HG03439 (cell line): Measurements from ENCODE around the gene LARGE1.

ENCODE experiments used
- ATAC-seq: cut with Tn5 transposase; IDR thresholded peaks from one replicate; pipeline ENCODE4 v1.9.1; 2021; ENCODE audit warnings: mild to moderate bottlenecking, moderate library complexity; ENCODE audit not compliant: unreplicated experiment

LARGE1 gene

DNA sequence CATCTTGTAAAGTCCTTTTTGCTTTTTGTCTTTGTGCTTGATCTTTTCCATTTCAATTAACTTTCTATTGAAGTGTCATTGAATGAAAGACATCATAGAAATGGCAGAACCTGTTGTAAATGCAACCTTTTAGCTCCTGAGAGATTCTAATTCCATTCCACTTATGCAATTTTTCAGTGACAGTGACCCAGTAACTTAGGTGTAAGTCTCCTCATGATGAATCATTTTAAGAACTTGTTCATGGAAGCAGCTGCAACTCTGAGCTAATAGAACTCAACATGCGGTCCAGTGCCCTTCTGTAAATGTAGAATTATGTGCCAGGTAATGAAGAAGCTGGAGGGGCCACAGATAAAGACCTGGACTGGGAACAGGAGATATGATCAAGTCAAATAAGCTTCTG lies 463.8 kb downstream of the LARGE1 start:
- no peak for ATAC-seq

DNA sequence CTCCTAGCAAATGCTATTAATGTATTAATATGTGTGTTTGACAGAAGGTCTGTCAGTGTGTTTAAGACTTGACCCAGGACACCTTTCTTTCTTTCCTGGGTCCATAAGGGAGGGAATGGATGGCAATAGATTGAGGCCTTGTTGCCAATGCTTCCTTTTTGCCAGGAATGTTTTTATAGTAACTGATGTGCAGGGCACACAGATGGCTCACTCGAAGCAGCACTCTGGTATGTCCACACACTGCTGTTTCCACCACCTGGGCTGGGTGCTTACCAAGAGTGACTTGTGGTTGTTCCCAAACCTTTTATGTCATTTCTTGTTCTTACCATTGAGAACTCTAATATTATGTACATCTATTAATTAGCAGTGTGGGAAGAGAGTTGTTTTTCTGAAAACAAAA lies 465.2 kb downstream of the LARGE1 start:
- no peak for ATAC-seq

GRCh38 chr22:33451866-33452469 lies 468.3 kb downstream of the LARGE1 start:
- ATAC-seq: no peak

DNA sequence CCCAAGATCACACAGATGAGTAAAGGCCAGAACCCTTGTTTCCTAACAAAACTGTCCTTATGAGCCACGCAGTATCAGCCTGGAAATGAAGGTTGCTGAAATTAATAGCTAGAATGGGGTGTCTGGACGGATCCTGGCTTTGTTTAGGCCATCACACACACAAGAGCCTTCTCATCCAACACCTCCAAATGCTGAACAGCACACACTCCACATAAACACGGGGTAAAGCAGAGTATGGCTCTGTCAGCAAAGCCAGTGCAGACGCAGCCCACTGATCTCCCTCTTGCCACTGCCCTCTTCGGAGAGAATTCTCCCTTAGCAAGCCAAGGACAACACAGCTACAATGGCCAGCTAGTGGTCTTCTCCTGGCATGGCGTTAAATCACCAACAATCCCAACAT lies 469.5 kb downstream of the LARGE1 start:
- ATAC-seq: no peak

GRCh38 chr22:33447733-33448132 lies 472.5 kb downstream of the LARGE1 start:
- ATAC-seq: no peak

- ATAC-seq: no peak
Observed at GRCh38 chr22:33443683-33444082, 476.6 kb downstream of the LARGE1 start.

DNA sequence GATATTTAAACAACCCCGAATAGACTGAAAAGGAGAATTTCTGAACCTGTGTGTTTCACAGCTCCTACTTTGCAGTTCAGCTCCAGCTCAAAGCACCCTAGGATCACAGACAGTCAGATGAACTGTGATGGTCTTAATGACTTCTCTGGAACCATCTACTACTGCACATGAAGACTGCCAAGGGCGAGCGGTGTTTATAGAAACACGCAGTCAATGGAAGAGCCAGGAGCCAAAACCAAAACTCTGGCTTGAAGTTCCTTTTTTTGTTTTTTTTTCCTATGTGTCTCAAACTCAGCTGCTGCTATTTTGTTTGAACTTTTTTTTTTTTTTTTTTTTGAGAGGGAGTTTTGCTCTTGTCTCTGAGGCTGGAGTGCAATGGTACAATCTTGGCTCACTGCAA lies 479.5 kb downstream of the LARGE1 start:
- no peak for ATAC-seq

GRCh38 chr22:33438273-33438672 lies 482.0 kb downstream of the LARGE1 start:
- no peak for ATAC-seq

DNA sequence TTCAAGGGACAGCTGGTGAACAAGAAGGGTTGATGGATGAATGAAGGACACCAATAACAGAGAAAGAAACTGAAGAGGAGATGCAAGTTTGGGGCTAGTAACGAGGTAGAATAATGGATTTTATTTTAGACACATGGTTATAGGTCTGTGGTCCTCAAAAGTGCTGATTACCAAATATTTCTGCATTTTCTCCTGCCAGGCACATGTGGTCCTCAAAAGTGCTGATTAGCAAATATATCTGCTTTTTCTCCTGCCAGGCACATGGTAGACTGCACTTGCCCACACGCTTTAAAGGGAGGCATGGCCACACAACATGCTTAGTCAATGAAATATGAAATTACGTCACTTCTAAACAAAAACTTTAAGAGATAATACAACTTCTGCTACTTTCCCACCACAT lies 489.0 kb downstream of the LARGE1 start:
- ATAC-seq: no peak

DNA sequence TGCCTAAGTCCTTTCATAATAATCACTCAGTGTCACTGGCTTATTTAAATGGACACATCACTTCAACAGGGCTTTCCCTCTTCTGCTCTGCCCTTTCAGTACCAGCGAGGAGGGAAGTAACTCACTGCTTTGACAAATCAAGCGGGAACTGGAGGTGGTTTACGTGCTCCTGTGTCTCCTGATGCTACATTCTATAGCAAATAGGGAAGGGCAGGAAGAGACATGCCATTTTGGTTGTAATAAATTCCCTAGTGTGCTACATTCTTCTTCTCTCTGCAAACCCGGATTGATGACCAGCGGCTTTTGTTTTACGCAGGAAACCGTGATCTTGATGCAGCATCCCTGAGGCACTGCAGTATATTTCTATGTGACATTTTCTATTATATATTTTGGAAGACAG lies 491.0 kb downstream of the LARGE1 start:
- no peak for ATAC-seq

DNA sequence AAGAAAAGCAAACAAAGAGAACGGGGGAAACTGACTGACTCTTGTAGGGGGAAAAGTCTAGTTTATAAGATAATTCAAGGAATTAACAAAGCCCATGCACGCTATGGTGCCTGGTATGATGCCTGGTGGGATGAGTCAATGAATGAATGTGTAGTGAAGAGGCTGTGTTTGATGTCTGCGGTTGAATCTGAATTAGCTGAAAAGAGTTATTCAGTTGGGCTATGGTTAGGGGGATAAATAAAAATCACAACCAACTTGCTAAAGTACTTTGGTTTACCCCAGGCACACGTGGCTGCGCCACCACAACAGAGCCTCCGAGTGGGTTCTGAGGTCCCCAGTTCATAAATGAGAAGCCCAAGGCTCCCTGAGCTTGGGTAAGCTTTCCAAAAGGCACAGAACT lies 492.8 kb downstream of the LARGE1 start:
- no peak for ATAC-seq

GRCh38 chr22:33426451-33426850 lies 493.8 kb downstream of the LARGE1 start:
- ATAC-seq: no peak

- no peak for ATAC-seq
Observed at GRCh38 chr22:33421859-33422258, 498.4 kb downstream of the LARGE1 start.

GRCh38 chr22:33418484-33418883 lies 501.8 kb downstream of the LARGE1 start:
- ATAC-seq: no peak

DNA sequence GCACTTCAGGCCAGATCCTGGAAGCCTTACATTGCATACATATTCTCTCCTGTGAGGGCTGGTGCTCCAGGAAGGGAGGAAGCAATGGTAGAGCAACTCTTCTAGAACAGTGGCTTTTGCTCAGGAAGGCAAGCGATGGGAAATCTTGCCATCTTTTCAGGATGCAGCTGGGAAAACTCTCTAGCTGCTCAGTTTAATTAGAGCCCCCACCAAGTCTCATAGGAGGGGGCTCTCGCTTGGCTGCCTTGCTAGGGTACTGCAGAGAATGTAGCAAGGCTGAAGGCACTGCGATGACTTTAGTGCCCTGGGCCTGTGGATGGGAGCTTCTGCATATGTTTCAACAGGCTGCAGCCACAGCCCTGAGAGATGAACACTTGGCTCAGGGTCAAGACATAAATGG lies 504.9 kb downstream of the LARGE1 start:
- no peak for ATAC-seq

GRCh38 chr22:33409079-33409478 lies 511.2 kb downstream of the LARGE1 start:
- ATAC-seq: no peak

DNA sequence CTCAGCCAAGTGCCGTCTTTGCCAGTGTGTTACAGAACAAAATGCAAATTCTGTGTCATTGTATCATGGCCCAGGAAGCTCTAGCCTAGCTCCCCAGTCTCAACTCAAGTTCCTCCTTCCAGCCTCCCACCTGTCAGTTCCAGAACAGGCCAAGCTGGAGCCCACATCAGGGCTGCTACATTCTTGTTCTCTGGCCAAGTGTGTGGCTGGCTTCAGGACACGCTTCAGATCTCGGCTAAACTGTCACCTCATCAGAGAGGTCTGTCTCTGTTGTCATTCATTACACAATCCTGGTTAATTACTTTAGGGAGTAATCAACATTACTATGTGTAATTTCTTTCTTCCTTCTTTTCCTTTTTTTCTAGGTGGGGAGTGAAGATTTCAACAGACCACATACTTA lies 515.1 kb downstream of the LARGE1 start:
- ATAC-seq: no peak

- ATAC-seq: no peak
Observed at GRCh38 chr22:33404723-33405122, 515.6 kb downstream of the LARGE1 start.

GRCh38 chr22:33402325-33402724 lies 518.0 kb downstream of the LARGE1 start:
- no peak for ATAC-seq

- ATAC-seq: no peak
Observed at GRCh38 chr22:33401291-33401690, 519.0 kb downstream of the LARGE1 start.

GRCh38 chr22:33400891-33401290 lies 519.4 kb downstream of the LARGE1 start:
- ATAC-seq: no peak

DNA sequence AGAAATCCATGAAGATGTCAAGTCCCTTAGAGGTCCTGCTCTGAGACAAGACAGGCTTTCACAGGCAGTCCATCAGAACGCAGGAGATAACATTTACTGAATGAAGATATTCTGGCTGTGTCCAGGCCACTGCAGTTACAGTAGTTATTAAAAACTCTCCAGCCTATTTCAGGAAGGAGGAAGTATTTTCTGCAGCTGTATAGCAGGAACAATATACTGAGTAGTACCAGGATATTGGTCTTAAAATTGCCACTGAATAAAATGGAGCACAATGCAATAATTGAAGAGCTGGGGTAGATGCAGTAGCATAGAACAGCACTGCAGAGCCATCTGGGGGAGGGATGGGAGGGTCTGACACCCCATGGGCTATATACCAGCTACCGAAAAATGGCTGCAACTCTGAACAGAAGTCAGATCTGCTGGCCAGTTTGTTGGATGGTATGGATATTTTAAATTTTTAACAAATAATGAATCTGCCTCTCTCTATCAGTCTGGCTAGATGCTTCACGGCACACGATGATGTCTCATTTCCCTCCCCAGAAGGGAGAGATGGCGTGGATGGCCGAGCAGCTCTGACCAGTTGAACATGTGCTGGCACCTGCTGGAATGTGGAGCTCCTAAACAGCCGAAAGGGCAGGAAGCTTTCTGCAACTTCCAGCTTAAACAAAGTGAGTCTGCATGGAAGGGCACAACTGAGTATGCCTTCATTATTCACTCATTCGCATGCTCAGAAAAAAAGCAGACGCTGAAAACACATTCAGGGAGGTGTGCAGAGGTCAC lies 520.0 kb downstream of the LARGE1 start:
- no peak for ATAC-seq
